Measurements from ENCODE around the gene JPH2.
A peak's percentile ranks its signal among the peaks of the same experiment; 100 is the strongest.

The JPH2 gene

DNA sequence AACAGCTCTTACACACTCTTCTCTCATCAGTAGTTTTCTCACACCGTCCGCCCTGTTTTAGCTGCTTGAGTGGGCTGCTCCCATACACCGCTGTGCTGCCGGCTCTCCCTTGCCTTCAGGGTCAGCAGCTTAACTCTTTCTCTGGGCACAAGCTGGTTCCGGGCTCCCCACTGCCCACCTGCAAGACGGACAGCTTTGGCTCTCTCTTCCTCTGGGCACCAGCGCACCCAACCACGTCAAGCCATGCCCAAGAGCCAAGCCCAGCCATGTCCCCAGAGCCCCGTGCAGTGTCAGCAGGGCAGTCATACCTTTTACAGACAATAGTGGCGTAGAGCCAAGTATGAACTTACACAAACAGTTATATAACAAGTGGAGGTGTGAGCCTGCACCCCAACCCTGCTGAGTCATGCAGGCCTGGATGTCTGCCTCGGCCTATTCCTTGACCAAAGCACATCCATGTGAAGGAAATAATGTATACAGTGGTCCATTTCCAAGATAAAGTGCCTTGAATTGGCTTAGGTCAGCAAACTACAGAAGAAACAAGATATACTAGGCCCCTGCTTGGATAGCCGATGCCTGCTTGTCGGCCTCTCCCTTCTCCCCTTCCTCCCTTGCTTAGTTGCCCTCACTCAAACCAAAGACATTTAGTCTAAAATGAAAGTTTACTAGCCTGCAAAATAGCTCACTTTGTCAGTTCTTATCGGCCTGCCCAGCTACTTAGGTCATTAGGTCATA, 89.3 kb downstream of the JPH2 start:
- Mint-ChIP-seq H3K4me1 (ENCODE audit: low read depth in 2 of 2) (no peaks in the 10 kb centered on the region), H3K27ac (no peak overlapping the region), H3K36me3 (ENCODE audit: insufficient read depth) (peaks cover 2% of the 10 kb centered on the region), H3K27me3 (peaks cover 69 to 99% of the 10 kb centered on the region in 2 donors), H3K9me3 (no peaks in the 10 kb centered on the region), H3K4me3 (no peak overlapping the region)
- no peak for DNase-seq
- no peak for ATAC-seq (replicated peaks)

DNA sequence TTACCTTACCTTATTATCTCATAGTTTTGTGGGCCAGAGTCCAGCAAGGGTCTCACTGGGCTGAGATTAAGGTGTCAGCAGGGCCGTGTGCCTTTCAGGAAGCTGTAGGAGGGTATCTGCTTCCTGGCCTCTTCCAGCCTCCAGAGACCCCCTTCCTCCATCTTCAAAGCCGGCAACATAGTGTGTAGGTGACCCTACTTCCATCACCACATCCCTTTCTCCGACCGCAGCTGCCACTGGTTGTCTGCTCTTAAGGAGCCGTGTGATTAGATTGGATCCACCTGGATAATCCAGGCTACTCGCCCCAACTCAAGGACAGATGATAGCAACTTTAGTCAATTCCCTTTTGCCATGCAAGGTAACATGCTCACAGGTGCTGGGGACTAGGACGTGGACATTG, 91.2 kb downstream of the JPH2 start:
- no peak overlapping the region for H3K4me3 Mint-ChIP-seq
- peaks cover 54 to 85% of the 10 kb centered on the region in 2 donors for H3K27me3 Mint-ChIP-seq
- no peaks in the 10 kb centered on the region for H3K4me1 Mint-ChIP-seq (ENCODE audit: low read depth in 2 of 2)
- no peaks in the 10 kb centered on the region for H3K9me3 Mint-ChIP-seq
- DNase-seq (no peak), ATAC-seq (replicated peaks) (no peak)
- H3K27ac Mint-ChIP-seq, result no peak overlapping the region
- H3K36me3 Mint-ChIP-seq (ENCODE audit: insufficient read depth), result peaks cover 2% of the 10 kb centered on the region

DNA sequence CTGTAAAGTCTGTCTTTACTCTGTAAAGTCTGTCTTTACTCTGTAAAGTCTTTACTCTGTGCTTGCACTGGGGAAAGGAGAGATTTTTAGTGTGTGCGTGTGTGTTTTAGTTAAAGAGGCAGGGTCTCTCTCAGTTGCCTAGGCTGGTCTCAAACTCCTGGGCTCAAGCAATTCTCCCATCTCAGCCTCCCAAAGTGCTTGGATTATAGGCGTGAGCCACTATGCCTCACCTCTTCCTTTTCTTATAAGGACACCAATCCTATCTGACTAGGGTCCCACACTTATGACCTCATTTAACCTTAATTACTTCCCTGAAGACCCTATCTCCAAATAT, 93.8 kb downstream of the JPH2 start:
- H3K27ac Mint-ChIP-seq, result no peak overlapping the region
- no peaks in the 10 kb centered on the region for H3K9me3 Mint-ChIP-seq
- ATAC-seq (replicated peaks) (no peak), DNase-seq (no peak)
- H3K4me1 Mint-ChIP-seq (ENCODE audit: low read depth in 2 of 2), result no peaks in the 10 kb centered on the region
- H3K4me3 Mint-ChIP-seq, result no peak overlapping the region
- H3K27me3 Mint-ChIP-seq, result peaks cover 30 to 58% of the 10 kb centered on the region in 2 donors
- H3K36me3 Mint-ChIP-seq (ENCODE audit: insufficient read depth), result peaks cover 2% of the 10 kb centered on the region

DNA sequence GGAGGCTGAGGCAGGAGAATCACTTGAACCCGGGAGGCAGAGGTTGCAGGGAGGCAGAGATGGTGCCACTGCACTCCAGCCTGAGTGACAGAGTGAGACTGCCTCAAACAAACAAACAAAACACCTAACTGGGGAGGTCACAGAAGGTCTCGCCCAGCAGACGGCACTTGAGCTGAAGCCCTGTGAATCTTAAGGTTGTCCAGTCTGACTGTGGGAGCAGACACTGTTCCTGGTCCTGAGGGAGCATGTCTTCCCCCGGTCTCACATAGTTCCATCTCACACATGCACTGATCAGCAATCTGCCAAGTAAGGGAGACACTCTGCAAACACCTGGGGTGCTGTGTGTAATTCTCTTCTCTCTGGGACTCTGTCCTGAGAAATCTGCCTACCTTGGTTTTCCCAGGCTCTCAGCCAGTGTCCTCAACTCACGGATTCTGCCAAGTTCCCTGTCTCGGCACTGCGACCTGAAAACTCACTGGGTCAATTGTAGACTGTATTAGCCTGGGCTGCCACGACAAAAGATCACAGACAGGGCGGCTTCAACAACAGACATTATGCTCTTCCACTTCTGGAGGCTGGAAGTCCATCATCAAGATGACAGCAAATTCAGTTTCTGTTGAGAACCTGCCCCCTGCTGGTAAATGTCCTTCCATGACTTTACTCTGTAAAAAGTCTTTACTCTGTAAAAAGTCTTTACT, 94.3 kb downstream of the JPH2 start:
- peak in 1 of 3 experiments; percentile 31 for DNase-seq
- Mint-ChIP-seq H3K27me3 (peaks cover 26 to 57% of the 10 kb centered on the region in 2 donors), H3K4me3 (no peak overlapping the region), H3K27ac (no peak overlapping the region), H3K9me3 (no peaks in the 10 kb centered on the region), H3K4me1 (ENCODE audit: low read depth in 2 of 2) (no peaks in the 10 kb centered on the region), H3K36me3 (ENCODE audit: insufficient read depth) (peaks cover 2% of the 10 kb centered on the region)
- ATAC-seq (replicated peaks), result no peak

DNA sequence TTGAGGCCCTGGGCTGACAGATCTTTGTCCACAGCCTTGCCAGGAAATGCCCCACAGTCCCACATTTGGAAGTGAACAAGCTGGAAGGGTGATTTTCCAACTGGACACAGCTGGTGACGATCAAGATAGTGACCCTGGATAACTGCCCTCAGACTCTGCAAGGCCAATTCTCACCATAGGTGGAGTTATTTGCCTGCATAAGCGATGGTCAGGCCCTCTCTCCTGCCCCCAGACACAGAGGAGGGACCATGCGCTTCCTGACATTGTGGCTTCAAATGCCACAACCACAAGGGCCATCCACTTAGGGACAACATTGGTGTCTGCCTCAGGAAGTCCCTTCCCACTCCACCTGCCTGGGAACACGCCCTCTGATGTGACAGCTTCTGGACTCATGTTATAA, 96.0 kb downstream of the JPH2 start:
- Mint-ChIP-seq H3K27ac (no peak overlapping the region), H3K27me3 (peaks cover 27 to 57% of the 10 kb centered on the region in 2 donors), H3K4me3 (no peak overlapping the region), H3K4me1 (ENCODE audit: low read depth in 2 of 2) (no peaks in the 10 kb centered on the region), H3K36me3 (ENCODE audit: insufficient read depth) (no peaks in the 10 kb centered on the region), H3K9me3 (no peaks in the 10 kb centered on the region)
- ATAC-seq (replicated peaks) (no peak), DNase-seq (no peak)

DNA sequence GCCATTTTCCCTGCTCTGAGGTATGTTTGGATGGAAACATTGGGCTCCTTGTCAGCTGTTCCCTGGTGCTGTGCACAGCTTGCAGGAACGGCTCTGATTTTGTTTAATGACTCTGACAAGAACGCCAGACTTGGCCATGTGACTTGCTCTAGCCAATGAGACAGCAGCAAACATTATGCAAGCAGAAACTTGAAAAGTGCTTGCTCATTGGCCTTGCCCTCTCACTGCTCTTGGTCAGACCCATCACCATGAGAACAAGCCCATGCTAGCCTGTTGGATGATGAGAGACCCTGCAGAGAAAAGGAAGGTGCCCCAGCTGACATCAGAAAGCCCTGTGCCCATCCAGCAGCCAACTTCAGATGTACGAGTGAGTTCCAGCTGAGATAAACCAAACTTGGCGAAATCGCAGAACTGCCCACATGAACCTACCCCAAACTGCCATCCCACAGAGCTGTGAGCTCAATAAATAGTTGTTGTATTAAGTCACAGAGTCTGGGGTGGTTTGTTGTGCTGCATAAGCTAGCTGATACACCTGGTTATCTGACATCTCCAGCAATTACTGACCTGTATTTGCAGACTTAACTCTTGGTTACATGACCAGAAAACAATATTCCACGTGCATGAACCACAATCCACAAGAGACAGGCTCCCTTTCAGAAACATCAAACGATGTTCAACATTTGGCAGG, 96.9 kb downstream of the JPH2 start:
- Mint-ChIP-seq H3K27ac (no peak overlapping the region), H3K4me1 (ENCODE audit: low read depth in 2 of 2) (no peaks in the 10 kb centered on the region), H3K27me3 (peaks cover 27 to 52% of the 10 kb centered on the region in 2 donors), H3K9me3 (no peaks in the 10 kb centered on the region), H3K4me3 (no peak overlapping the region), H3K36me3 (ENCODE audit: insufficient read depth) (no peaks in the 10 kb centered on the region)
- DNase-seq (no peak), ATAC-seq (replicated peaks) (no peak)

DNA sequence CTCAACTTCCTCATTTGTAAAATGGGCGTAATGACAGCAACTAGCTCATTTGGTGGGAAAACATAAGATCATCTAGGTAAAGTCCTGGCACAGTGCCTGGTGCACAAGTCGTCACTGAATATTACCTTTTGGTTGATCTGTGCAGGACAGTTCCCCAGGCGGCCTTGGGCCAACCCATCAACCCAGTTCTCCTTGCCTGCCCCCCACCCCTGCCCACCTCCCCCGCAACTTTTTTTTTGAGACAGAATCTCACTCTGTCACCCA, 99.2 kb downstream of the JPH2 start:
- H3K36me3 Mint-ChIP-seq (ENCODE audit: insufficient read depth), result no peaks in the 10 kb centered on the region
- H3K9me3 Mint-ChIP-seq, result no peaks in the 10 kb centered on the region
- no peaks in the 10 kb centered on the region for H3K4me1 Mint-ChIP-seq (ENCODE audit: low read depth in 2 of 2)
- no peak overlapping the region for H3K4me3 Mint-ChIP-seq
- peaks cover 8 to 34% of the 10 kb centered on the region in 2 donors for H3K27me3 Mint-ChIP-seq
- no peak for DNase-seq
- no peak overlapping the region for H3K27ac Mint-ChIP-seq
- no peak for ATAC-seq (replicated peaks)

DNA sequence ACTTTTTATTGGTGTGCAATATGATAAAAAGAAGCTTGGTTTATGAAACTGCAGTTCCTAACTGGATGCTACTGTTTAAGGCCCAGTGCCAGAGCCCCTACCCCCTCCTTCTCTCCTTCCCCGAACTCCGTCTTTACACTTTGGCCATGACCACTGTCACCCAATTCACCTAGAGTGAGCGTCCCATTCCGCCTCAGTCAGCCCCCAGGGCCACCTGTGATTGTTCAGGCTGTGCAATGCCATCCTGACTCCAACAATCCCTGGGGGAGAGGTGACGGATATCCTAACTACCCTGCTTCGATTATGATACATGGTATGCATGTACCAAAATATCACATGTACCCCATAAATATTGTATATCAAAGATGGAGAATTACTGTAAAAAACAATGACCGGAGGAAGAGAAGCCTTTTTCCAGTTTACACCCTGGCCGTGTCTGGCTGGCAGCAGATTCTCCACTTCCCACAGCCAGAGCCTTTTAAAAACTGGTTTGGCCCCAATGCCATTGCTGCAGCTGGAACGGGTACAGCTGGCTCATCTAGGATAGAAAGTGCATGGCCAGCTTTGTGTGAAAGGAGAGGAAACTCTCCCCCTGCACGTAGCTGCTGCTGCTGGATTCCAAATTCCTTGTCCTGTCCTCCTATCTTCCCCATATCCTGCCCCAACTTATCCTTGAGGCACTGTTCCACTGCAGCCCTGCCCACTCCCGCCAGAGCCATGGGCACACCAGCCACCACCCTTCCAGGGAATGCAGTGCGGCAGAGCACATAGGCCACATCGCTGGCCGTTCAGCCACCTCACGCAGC, 99.7 kb downstream of the JPH2 start:
- peaks cover 6 to 33% of the 10 kb centered on the region in 2 donors for H3K27me3 Mint-ChIP-seq
- H3K36me3 Mint-ChIP-seq (ENCODE audit: insufficient read depth), result no peaks in the 10 kb centered on the region
- H3K27ac Mint-ChIP-seq, result no peak overlapping the region
- H3K4me3 Mint-ChIP-seq, result no peak overlapping the region
- H3K9me3 Mint-ChIP-seq, result no peaks in the 10 kb centered on the region
- H3K4me1 Mint-ChIP-seq (ENCODE audit: low read depth in 2 of 2), result no peaks in the 10 kb centered on the region
- ATAC-seq (replicated peaks) (no peak), DNase-seq (no peak)

DNA sequence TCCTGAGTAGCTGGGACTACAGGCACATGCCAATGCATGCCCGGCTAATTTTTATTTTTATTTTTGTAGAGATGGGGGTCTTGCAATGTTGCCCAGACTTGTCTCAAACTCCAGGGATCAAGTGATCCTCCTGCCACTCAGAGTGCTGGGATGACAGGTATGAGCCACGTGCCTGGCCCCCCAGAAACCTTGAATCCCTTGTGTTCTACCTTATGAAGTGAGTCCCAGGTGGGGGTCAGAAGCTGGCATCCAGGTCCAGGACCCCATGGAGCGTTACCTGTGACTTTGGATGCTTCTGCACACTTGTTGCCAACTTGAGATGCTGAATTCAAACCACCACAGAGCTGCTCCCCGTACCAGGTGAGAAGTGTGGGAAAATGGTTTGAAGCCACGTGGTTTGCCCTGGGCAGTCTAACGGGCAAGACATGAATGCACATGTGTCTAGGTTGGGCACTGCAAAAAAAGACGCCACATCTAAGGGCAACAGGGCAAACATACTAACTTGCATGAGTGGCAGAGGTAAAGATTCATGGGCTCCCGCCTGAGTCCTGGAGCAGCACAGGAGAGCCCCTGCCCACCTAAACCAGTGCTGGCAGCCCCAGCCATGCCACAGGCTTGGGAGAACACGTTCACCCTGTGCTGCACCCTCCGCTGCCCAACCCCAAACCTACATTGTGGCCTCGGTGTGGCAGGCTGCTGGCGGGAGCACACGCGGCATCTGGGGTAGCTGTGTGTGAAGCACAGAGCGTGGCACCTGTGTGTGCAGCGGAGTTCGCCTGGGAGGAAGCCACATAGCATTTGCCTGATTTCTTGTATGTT, 101.2 kb downstream of the JPH2 start:
- peaks cover 4% of the 10 kb centered on the region for H3K36me3 Mint-ChIP-seq (ENCODE audit: insufficient read depth)
- DNase-seq (no peak), ATAC-seq (replicated peaks) (no peak)
- no peaks in the 10 kb centered on the region for H3K4me1 Mint-ChIP-seq (ENCODE audit: low read depth in 2 of 2)
- no peak overlapping the region for H3K27ac Mint-ChIP-seq
- peaks cover 6 to 33% of the 10 kb centered on the region in 2 donors for H3K27me3 Mint-ChIP-seq
- no peaks in the 10 kb centered on the region for H3K9me3 Mint-ChIP-seq
- H3K4me3 Mint-ChIP-seq, result no peak overlapping the region

DNA sequence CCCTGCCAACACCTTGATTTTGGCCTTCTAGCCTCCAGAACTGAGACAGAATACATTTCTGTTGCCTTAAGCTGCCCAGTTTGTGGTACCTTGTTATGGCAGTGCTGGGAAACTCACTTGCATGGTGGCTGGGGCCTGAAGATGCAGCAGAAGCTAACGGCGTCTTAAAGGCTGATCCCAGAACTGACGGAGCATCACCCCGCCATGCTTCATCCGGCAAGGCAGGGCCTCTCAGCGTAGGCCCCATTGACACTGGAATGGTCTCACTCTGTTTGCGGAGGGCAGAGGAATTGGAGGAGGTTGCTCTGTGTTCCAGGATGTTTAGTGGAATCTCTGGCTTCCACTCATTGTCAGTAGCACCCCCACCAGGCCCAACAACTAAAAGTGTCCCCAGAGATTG, 102.1 kb downstream of the JPH2 start:
- peaks cover 6 to 41% of the 10 kb centered on the region in 2 donors for H3K27me3 Mint-ChIP-seq
- no peaks in the 10 kb centered on the region for H3K9me3 Mint-ChIP-seq
- DNase-seq (no peak), ATAC-seq (replicated peaks) (no peak)
- peaks cover 0 to 7% of the 10 kb centered on the region in 2 donors for H3K4me1 Mint-ChIP-seq (ENCODE audit: low read depth in 2 of 2)
- H3K36me3 Mint-ChIP-seq (ENCODE audit: insufficient read depth), result peaks cover 4% of the 10 kb centered on the region
- H3K4me3 Mint-ChIP-seq, result no peak overlapping the region
- H3K27ac Mint-ChIP-seq, result no peak overlapping the region

DNA sequence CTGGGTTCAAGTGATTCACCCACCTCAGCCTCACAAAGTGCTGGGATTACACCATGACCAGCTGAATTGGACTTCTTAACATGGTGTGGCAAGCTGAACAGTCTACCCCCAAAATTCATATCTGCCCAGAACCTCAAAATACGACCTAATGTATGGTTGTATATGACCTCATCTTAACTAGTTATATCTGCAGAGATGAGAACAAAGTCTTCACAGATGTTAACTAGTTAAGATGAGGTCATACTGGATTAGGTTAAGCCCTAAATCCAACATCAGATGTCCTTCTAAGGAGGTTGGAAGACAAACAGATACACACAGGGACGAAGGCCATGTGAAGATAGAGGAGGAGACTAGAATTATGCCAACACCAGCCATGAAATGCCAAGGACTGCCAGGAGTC, 102.5 kb downstream of the JPH2 start:
- no peak overlapping the region for H3K27ac Mint-ChIP-seq
- peaks cover 4% of the 10 kb centered on the region for H3K36me3 Mint-ChIP-seq (ENCODE audit: insufficient read depth)
- ATAC-seq (replicated peaks) (no peak), DNase-seq (no peak)
- no peaks in the 10 kb centered on the region for H3K9me3 Mint-ChIP-seq
- peaks cover 6 to 45% of the 10 kb centered on the region in 2 donors for H3K27me3 Mint-ChIP-seq
- peaks cover 0 to 7% of the 10 kb centered on the region in 2 donors for H3K4me1 Mint-ChIP-seq (ENCODE audit: low read depth in 2 of 2)
- H3K4me3 Mint-ChIP-seq, result no peak overlapping the region

DNA sequence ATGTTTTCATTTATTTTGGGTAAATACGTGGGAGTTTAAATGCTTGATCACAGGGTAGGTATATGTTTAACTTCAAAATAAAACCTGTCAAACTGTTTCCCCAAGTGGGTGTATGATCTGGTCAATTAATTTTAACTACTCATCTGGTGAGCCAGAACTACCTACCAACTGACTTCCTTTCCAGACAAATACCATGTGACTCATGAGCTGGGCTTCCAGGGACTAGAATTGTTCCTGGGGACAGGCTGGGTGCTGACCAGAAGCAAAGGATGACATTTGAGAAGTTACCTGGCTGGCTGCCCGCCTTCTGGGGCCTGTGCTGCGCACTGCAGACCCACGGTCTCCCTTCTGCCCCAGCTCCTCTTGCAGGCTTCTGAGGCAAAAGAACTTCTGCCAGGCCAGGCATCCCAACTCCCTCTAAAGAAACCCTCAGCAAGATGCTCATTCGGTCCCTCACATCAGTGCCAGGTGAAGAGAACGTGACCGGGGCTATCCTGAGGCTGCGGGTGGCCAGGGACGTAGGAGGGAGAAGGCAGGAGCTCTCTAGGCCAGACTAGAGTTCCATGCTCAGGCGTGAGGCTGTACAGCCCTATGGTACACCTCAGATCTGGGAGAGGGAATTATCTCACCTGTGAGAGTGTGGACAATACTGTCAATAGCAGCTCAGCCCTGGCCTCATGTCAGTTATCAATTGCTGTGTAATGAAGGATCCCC, 103.6 kb downstream of the JPH2 start:
- Mint-ChIP-seq H3K4me3 (no peak overlapping the region), H3K4me1 (ENCODE audit: low read depth in 2 of 2) (peaks cover 0 to 7% of the 10 kb centered on the region in 2 donors), H3K27ac (no peak overlapping the region), H3K27me3 (peaks cover 6 to 50% of the 10 kb centered on the region in 2 donors), H3K9me3 (no peaks in the 10 kb centered on the region), H3K36me3 (ENCODE audit: insufficient read depth) (peaks cover 4% of the 10 kb centered on the region)
- DNase-seq, result no peak
- ATAC-seq (replicated peaks), result no peak

Measured in effector memory CD8-positive, alpha-beta T cell (primary cell).